Pancreas (tissue), 10 donors: ENCODE data around the gene SLC49A4. TPM values are rescaled to one million over a fixed set of nuclear protein-coding genes. Genes with fewer than 3 reads are reported as not detected.
A peak's percentile ranks its signal among the peaks of the same experiment; 100 is the strongest.

Experiments
- ATAC-seq, 4 donors: fragments of 200-7000 bp; cut with Tn5 transposase; one replicate each; pipeline versions ENCODE4 v1.8.0 to v1.9.1; 2020; ENCODE audit warnings: mild to moderate bottlenecking in 4 of 4, moderate library complexity in 4 of 4
- DNase-seq, 6 donors: peaks; one replicate each; pipeline ENCODE4 v3.0.0-alpha.2; 2020
- FAIRE-seq: peaks from 2 replicates; lab custom pipeline; 2012; peaks lifted over from hg19 to GRCh38; lab: Jason Lieb, UNC
- H3K27ac ChIP-seq, 4 donors: fragments of 200-600 bp; sonication (generic); 1 replicate in 3 of 4; 2 replicates in 1 of 4; pipeline versions ENCODE4 v1.5.0 to v1.8.0; 2020
- H3K27me3 ChIP-seq, 4 donors: fragments of 200-600 bp; one replicate each; pipeline ENCODE4 v1.8.0; 2021
- H3K36me3 ChIP-seq, 3 donors: fragments of 200-600 bp; sonication (generic) in 1 of 3; one replicate each; pipeline versions ENCODE4 v1.5.0 to v1.8.0; 2020 to 2021
- H3K4me1 ChIP-seq, 3 donors: fragments of 200-600 bp; one replicate each; pipeline ENCODE4 v1.8.0; 2021
- H3K4me3 ChIP-seq, 4 donors: fragments of 200-600 bp; sonication (generic) in 2 of 4; one replicate each; pipeline versions ENCODE4 v1.5.0 to v1.8.0; 2020 to 2021
- H3K9me3 ChIP-seq, 4 donors: fragments of 200-600 bp; one replicate each; pipeline ENCODE4 v1.8.0; 2021
- WGBS, 2 donors: extraction: QIAGEN DNeasy Blood & Tissue Kit; methylation state at CpG; one replicate each; pipeline ENCODE4 v1.1.7; 2013; 5-methylcytosine and 5-hydroxymethylcytosine counted together
- intact Hi-C, 3 donors: fragments of 100-400 bp; cut with DNase I; formaldehyde crosslinking; loops; one replicate each; pipeline versions ENCODE4 v1.11.1 to v1.14.2; 2022
- polyA plus RNA-seq, 2 donors: library from polyadenylated mRNA; stranded (reverse); fragments of 200-250 nt; gene quantifications; one replicate each; pipeline ENCODE4 v1.2.3, GENCODE V29; 2013
- total RNA-seq, 6 donors: library from RNA; stranded (reverse); fragmentation: NEBNext Ultra II Directional in 4 of 6; extraction: Animal tissue kit (Norgen Biotek cat#: 25700) in 4 of 6; gene quantifications; one replicate each; pipeline versions ENCODE4 v1.2.1 to v1.2.4, GENCODE V29; 2021 to 2023
- TF ChIP-seq, protein P1 (sequence below), 4 donors: fragments of 200-600 bp; sonication (generic) in 3 of 4; IDR thresholded peaks; one replicate each; pipeline versions ENCODE4 v1.5.0 to v1.8.0; 2021; ENCODE audit warnings: antibody characterized with exemption in 4 of 4
- donor health status: healthy with polysubstance abuse.
- donor health status: DM: no; HTN: no; CAD: no; lungs with moderate emphysema.
- donor health status: DM: no; HTN: no; CAD: no.
- donor health status: control.
- donor health status: control.
- donor health status: Bipolar disorder and iron deficiency.
- donor health status: DM: yes; HTN: yes; CAD: no.
- donor health status: DM: no; HTN: no; CAD: no.
- donor health status: DM: no; HTN: no; CAD: no.
- donor health status: DM: yes; HTN: yes; CAD: no.

Gene SLC49A4
- total and polyA plus RNA-seq, 8 donors, result 3.4 to 13.7 (median 10.9) TPM

DNA sequence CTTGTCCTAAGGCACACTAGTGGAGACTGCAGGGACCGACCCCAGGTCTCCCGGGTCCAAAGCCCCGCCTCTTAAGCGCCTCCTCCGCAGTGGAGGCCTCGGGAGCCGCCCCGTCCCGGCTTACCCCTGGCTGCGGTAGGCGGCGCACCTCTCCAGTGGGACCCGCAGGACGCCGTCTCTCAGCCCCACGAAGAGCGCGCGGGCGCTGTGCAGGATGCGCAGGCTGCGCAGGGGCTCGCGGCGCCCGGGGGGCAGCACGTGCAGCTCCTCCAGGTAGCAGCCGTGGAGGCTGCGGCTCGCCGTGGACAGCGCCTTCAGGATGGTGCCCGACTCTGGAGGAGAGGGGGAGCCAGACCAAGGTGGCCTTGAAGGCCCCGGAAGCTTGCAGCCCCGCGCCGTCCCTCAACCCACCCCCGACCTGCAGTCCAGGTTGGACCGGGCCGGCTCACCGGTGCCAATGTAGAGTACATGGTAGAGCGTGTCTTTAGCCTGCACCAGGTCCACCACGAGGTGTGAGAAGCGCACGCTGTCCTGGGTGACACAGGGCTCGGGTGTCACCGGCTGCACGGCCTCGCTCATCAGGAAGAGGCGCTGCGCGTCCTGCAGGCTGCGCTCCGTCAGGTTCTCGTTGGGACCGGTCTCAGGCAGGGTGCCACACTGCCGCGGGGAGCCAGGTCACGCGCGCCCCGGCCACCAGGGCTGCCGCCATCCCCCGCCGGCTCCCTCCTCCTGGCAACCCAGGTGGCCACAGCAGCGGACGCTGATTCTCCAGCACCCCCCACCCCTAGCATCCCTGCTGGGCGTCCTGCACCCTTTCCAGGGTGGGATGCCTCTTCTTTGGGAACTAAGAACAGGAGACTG lies 127.2 kb downstream of the SLC49A4 start:
- WGBS, 2 donors, result 20 to 24% methylated on average over 68 of the region's 68 CpGs
- peak in 1 of 6 donors; percentile 65 for DNase-seq
- no peak for FAIRE-seq
- Histone ChIP-seq H3K4me3 (peak overlapping the region in 2 of 4 donors; percentile 6 to 26), H3K36me3 (no peaks in the 10 kb centered on the region), H3K27ac (no peak overlapping the region), H3K9me3 (no peaks in the 10 kb centered on the region), H3K27me3 (no peaks in the 10 kb centered on the region), H3K4me1 (no peaks in the 10 kb centered on the region)
- TF ChIP-seq, protein P1, sequence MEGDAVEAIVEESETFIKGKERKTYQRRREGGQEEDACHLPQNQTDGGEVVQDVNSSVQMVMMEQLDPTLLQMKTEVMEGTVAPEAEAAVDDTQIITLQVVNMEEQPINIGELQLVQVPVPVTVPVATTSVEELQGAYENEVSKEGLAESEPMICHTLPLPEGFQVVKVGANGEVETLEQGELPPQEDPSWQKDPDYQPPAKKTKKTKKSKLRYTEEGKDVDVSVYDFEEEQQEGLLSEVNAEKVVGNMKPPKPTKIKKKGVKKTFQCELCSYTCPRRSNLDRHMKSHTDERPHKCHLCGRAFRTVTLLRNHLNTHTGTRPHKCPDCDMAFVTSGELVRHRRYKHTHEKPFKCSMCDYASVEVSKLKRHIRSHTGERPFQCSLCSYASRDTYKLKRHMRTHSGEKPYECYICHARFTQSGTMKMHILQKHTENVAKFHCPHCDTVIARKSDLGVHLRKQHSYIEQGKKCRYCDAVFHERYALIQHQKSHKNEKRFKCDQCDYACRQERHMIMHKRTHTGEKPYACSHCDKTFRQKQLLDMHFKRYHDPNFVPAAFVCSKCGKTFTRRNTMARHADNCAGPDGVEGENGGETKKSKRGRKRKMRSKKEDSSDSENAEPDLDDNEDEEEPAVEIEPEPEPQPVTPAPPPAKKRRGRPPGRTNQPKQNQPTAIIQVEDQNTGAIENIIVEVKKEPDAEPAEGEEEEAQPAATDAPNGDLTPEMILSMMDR (IDR thresholded peaks at IDR 0.05), result no peak
- intact Hi-C loops, result no loop called here
- ATAC-seq, result peak; percentile 24 to 68 (median 60)

GRCh38 chr3:122923611-122924010 lies 128.7 kb downstream of the SLC49A4 start:
- ATAC-seq (no peak), DNase-seq (no peak), FAIRE-seq (no peak)
- no peak overlapping the region for H3K27ac ChIP-seq
- WGBS, 2 donors, result 60 to 77% methylated on average over 6 of the region's 6 CpGs
- H3K4me1 ChIP-seq, result no peaks in the 10 kb centered on the region
- no peaks in the 10 kb centered on the region for H3K9me3 ChIP-seq
- TF ChIP-seq, protein P1 (IDR thresholded peaks at IDR 0.05), result no peak
- intact Hi-C loops, result no loop called here
- H3K36me3 ChIP-seq, result no peaks in the 10 kb centered on the region
- no peaks in the 10 kb centered on the region for H3K27me3 ChIP-seq
- H3K4me3 ChIP-seq, result no peak overlapping the region

DNA sequence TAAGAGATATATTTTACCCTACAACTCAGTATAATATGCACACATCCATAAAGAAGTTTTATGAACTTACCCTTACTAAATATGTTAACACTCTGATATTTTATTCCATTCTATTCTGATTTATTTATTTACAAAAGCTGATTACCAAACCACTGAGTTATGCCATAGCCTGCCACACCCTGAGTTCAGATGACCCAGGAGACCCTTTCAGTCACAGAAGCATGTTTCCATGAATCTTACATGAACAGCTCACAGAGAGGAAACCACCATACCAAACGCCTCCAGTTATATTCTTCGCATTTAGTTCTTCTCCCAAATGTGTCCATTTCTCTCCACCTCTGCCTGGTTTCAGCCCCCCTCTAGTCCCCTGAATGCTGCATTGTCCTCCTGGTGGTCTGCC lies 129.2 kb downstream of the SLC49A4 start:
- no peak for ATAC-seq
- H3K4me3 ChIP-seq, result no peak overlapping the region
- TF ChIP-seq, protein P1 (IDR thresholded peaks at IDR 0.05), result no peak
- H3K36me3 ChIP-seq, result no peaks in the 10 kb centered on the region
- no peaks in the 10 kb centered on the region for H3K27me3 ChIP-seq
- no peak for DNase-seq
- H3K4me1 ChIP-seq, result no peaks in the 10 kb centered on the region
- no peak for FAIRE-seq
- H3K27ac ChIP-seq, result no peak overlapping the region
- intact Hi-C loops, result no loop called here
- WGBS, 2 donors, result 69 to 88% methylated on average over 2 of the region's 2 CpGs
- H3K9me3 ChIP-seq, result no peaks in the 10 kb centered on the region

DNA sequence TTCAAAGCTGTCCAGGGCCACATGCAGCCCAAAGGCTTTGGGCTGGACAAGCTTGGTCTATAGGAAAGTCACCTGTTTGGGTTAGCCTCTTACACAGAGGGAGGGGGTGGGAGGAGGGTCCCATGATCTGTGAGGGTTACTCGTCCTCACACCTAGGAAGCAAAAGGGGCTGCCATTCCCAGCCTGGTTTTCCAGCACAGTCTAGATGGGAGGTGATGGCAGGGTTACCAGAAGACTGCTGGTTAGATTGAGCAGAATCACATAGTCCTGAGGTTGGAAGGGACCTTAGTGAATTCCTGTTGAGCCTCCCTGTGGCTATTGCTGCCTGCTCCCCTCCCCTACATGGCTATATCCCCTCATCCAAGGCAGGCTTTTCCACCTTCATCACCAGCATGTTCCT lies 130.9 kb downstream of the SLC49A4 start:
- ATAC-seq (no peak), FAIRE-seq (no peak), DNase-seq (no peak)
- no peaks in the 10 kb centered on the region for H3K36me3 ChIP-seq
- no peak overlapping the region for H3K4me3 ChIP-seq
- WGBS, 2 donors, result 73 to 88% methylated on average over 1 of the region's 1 CpG
- no peaks in the 10 kb centered on the region for H3K27me3 ChIP-seq
- no peak overlapping the region for H3K27ac ChIP-seq
- intact Hi-C loops, result no loop called here
- no peaks in the 10 kb centered on the region for H3K4me1 ChIP-seq
- TF ChIP-seq, protein P1 (IDR thresholded peaks at IDR 0.05), result no peak
- H3K9me3 ChIP-seq, result no peaks in the 10 kb centered on the region

DNA sequence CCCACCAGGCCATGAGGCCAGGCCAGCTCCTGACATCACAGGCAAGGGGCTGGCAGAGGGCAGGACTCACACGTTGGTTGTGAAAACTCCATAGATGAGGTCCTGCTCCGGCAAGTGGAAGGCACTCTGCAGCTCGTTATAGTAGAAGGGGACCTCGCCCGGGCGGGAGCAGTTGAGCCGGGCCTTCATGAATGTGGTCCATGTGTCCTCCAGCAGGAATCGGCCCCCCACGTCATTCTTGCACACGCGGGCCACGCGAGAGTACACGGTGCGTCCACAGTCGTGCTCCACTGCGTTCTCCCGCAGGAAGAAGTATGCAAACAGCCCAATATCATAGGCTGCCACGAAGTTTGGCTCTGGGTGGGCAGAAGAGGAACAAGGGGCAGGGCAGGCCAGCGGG lies 131.5 kb downstream of the SLC49A4 start:
- ATAC-seq, result no peak
- WGBS, 2 donors, result 85 to 93% methylated on average over 20 of the region's 20 CpGs
- Histone ChIP-seq H3K27me3 (no peaks in the 10 kb centered on the region), H3K36me3 (no peaks in the 10 kb centered on the region), H3K27ac (no peak overlapping the region), H3K4me1 (no peaks in the 10 kb centered on the region), H3K9me3 (no peaks in the 10 kb centered on the region), H3K4me3 (no peak overlapping the region)
- TF ChIP-seq, protein P1 (IDR thresholded peaks at IDR 0.05), result no peak
- no peak for DNase-seq
- FAIRE-seq, result no peak
- intact Hi-C loops, result no loop called here
